Natural killer cell treated with Interleukin-12 subunit alpha and Interleukin-12 subunit beta and Interleukin-15 and Interleukin-18, amount 100 ng/mL, for 72 hours (primary cell): ENCODE data around the gene MAN1B1. TPM values are rescaled to one million over a fixed set of nuclear protein-coding genes. Genes with fewer than 3 reads are reported as not detected.

Source experiments
- ATAC-seq, 2 donors: fragments of 150-1000 bp; cut with Tn5 transposase in 1 of 2; sonication (Bioruptor Pico), chemical (Tn5 transposase) in 1 of 2; 2 replicates each; pipeline ENCODE4 v1.10.0; 2021
- DNase-seq: peaks from one replicate; pipeline ENCODE4 v3.0.0; 2022; ENCODE audit warnings: low spot score
- H3K27ac Mint-ChIP-seq, 2 donors: 1 replicate in 1 of 2; 2 replicates in 1 of 2; pipeline ENCODE4 v1.8.0; 2022; ENCODE audit warnings: mixed read lengths in 2 of 2, mild to moderate bottlenecking in 1 of 2, moderate library complexity in 1 of 2
- H3K27me3 Mint-ChIP-seq, 2 donors: 1 replicate in 1 of 2; 2 replicates in 1 of 2; pipeline ENCODE4 v1.8.0; 2022; ENCODE audit warnings: mixed read lengths in 2 of 2
- H3K36me3 Mint-ChIP-seq: one replicate; pipeline ENCODE4 v1.8.0; 2022; ENCODE audit warnings: mixed read lengths
- H3K4me1 Mint-ChIP-seq, 2 donors: 1 replicate in 1 of 2; 2 replicates in 1 of 2; pipeline ENCODE4 v1.8.0; 2022; ENCODE audit warnings: low read depth in 2 of 2, mixed read lengths in 2 of 2, mild to moderate bottlenecking in 1 of 2
- H3K4me3 Mint-ChIP-seq: one replicate; pipeline ENCODE4 v1.8.0; 2022; ENCODE audit warnings: mixed read lengths
- H3K9me3 Mint-ChIP-seq: 2 replicates; pipeline ENCODE4 v1.8.0; 2022; ENCODE audit warnings: mixed read lengths
- total RNA-seq, 2 donors: library from RNA; stranded (reverse); gene quantifications; one replicate each; pipeline ENCODE4 v1.2.3, GENCODE V29; 2022

MAN1B1 gene
- total RNA-seq, 2 donors from 2014 or later, result 34.1 to 55.8 TPM

DNA sequence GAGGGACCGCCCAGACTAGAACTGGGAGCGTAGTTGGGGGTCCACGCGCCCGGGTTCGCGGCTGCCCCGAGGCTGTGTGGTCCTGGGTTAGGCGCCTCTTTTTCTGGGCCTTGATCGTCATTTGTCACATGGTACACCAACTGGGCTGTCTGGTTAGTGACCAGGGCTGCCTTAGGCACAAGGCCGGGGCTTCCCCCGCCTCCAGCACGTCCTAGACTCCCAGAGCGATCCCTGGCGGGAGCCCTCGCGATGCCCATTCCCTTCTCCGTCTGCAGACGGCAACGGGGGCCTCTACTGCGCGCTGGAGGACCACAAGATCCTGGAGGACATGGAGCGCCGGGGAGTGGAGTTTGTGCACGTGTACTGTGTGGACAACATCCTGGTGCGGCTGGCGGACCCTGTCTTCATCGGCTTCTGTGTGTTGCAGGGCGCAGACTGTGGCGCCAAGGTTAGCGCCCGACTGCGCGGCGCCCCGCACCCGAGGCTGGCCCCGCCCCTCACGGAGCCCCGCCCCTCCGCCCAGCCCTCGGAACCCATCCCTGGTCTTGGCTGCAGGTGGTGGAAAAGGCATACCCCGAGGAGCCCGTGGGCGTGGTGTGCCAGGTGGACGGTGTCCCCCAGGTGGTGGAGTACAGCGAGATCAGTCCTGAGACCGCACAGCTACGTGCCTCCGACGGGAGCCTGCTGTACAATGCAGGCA, 7.9 kb upstream of the MAN1B1 start:
- Mint-ChIP-seq H3K27me3 (no peaks in the 10 kb centered on the region), H3K9me3 (no peaks in the 10 kb centered on the region), H3K4me3 (peak overlapping the region; percentile 77), H3K36me3 (no peaks in the 10 kb centered on the region), H3K4me1 (peaks cover 0 to 4% of the 10 kb centered on the region in 2 donors), H3K27ac (no peak overlapping the region)
- ATAC-seq, result no peak
- DNase-seq, result no peak

DNA sequence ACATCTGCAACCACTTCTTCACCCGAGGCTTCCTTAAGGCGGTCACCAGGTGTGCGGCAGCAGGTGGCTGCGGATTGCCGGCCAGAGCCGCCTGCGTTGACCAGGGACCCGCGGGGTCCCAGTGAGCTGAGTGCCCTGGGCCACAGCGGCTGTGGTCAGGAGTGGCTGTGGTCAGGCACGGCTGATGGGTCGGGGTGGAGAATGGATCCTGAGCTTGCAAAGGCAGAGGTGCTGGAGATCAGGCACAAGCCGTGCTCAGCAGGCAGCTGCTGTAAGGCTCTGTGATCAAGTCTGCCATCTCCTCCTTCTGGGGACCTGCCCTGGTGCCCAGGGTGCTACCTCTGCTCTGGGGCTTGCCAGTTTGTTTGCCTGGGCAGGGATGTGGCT, 7.4 kb upstream of the MAN1B1 start:
- H3K9me3 Mint-ChIP-seq, result no peaks in the 10 kb centered on the region
- H3K27me3 Mint-ChIP-seq, result no peaks in the 10 kb centered on the region
- no peak overlapping the region for H3K4me3 Mint-ChIP-seq
- no peak for DNase-seq
- H3K27ac Mint-ChIP-seq, result no peak overlapping the region
- H3K4me1 Mint-ChIP-seq, result peaks cover 0 to 3% of the 10 kb centered on the region in 2 donors
- ATAC-seq, result no peak
- no peaks in the 10 kb centered on the region for H3K36me3 Mint-ChIP-seq

DNA sequence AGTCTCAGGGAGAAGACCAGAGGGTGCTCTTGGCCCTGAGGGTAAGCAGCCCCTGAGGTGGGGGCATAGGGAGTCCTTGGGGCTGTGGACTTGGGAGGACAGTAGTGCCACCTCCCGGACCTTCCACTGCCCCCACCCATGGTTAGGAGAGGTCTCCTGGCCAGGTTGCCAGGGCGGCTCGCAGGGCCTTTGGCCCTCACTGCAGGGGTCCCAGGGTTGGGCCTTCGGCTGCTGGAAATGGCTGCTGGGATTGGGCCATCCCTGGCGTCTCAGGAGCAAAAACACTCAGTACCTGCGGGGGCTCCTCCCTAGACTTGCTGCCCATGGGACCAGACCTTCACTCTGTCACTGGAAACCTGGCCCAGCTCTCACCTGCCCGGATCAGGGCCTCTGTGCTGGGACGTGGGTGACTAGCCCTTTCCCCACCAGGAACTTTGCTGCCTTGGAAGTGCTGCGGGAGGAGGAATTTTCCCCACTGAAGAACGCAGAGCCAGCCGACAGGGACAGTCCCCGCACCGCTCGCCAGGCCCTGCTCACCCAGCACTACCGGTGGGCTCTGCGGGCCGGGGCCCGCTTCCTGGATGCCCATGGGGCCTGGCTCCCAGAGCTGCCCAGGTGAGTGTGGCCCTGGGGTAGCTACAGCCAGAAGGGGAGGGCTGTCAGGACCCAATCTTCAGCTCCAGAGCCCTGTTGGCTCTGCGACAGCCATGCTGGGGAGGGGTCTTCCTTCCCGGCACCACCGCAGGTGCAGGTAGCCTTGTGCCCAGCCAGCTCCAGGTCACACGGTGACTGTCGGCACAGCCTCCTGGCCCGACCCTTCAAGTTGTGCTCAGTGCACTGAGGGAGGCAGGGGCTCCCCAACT, 6.3 kb upstream of the MAN1B1 start:
- ATAC-seq (no peak), DNase-seq (no peak)
- no peaks in the 10 kb centered on the region for H3K27me3 Mint-ChIP-seq
- H3K4me3 Mint-ChIP-seq, result no peak overlapping the region
- H3K36me3 Mint-ChIP-seq, result no peaks in the 10 kb centered on the region
- peaks cover 2 to 3% of the 10 kb centered on the region in 2 donors for H3K4me1 Mint-ChIP-seq
- no peaks in the 10 kb centered on the region for H3K9me3 Mint-ChIP-seq
- H3K27ac Mint-ChIP-seq, result no peak overlapping the region

DNA sequence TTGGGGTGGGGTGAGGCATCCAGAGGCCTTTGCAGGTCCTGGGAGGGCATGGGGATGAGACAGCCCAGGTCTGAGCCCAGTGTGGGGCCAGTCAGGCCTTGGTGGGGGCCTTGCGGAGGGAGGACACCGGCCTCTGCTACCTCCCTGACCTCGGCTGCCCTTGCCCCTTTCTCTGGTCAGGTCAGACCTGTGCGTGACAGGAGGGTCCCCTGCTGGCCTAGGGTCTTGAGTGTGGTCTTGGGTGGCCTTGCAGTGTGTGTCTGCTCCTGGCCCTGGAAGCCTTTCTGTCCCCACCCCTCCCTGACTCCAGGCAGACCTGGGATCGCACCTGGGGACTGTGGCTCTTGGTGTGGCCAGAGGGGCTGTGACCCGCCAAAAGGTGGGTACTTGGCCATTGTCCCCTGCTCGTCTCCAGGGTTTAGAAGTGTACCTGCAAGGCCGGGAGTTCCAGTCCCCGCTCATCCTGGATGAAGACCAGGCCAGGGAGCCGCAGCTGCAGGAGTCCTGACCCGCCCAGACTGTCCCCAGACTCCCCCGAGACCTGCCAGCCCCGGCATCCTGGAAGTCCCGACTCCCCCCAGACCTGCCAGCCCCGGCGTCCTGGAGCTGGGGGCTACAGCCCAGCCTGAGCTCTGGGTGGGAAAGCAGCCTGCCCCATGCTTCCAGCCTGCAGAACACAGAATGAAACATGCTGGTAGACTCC, 4.4 kb upstream of the MAN1B1 start:
- ATAC-seq, result no peak
- no peak for DNase-seq
- Mint-ChIP-seq H3K36me3 (no peaks in the 10 kb centered on the region), H3K4me3 (no peak overlapping the region), H3K9me3 (no peaks in the 10 kb centered on the region), H3K27ac (no peak overlapping the region), H3K4me1 (peaks cover 7% of the 10 kb centered on the region in 2 donors), H3K27me3 (no peaks in the 10 kb centered on the region)

DNA sequence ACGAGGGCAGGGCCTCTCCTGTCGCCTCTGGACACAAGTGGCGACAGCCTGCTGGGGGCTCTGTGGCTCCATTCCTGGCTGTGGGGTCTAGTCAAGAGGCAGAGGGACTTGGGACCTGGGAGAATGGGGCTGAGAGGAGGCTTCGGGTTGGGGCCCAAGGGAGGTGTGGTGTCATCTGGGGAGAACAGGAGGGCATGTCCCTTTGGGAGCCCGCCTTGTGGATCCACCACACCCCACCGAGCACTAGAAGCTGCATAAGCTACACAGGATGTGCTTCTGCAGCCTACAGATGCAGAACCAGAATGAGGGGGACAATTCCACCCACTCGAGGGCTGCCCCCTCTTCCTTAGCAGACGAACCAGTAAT, 3.9 kb upstream of the MAN1B1 start:
- no peaks in the 10 kb centered on the region for H3K27me3 Mint-ChIP-seq
- no peaks in the 10 kb centered on the region for H3K9me3 Mint-ChIP-seq
- ATAC-seq (no peak), DNase-seq (no peak)
- H3K27ac Mint-ChIP-seq, result no peak overlapping the region
- peaks cover 12 to 13% of the 10 kb centered on the region in 2 donors for H3K4me1 Mint-ChIP-seq
- H3K4me3 Mint-ChIP-seq, result no peak overlapping the region
- no peaks in the 10 kb centered on the region for H3K36me3 Mint-ChIP-seq

DNA sequence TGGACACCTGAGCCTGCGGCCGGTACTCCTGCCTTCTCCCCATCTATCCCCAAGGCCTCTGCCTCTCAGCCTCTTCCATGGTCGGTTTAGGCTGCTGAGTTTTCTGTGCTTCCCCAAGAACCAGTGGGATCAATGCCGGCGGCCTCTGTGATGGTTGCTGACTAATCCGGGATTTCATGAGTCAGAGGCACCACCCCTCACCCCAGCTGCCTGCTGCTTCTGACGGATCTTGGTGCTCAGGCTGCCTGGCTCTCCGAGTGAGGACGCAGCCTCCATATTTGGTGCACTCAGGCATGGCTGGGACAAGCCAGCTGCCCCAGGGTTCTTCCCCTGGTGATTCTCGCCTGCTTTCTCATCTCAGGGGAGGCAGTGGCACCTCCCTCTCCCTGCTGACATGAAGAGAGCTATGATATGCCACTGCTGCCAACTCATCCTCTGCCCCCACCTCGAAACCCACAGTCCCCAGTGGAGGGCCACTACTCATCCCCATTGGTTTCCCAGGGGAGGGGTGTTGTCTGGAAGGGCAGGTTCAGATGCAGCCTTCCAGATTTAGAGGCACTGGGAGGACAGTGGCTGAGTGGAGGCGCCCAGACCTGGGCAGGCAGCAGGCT, 3.3 kb upstream of the MAN1B1 start:
- Mint-ChIP-seq H3K27ac (no peak overlapping the region), H3K27me3 (no peaks in the 10 kb centered on the region), H3K4me1 (peaks cover 18 to 19% of the 10 kb centered on the region in 2 donors), H3K4me3 (no peak overlapping the region), H3K9me3 (no peaks in the 10 kb centered on the region), H3K36me3 (no peaks in the 10 kb centered on the region)
- ATAC-seq (no peak), DNase-seq (no peak)

DNA sequence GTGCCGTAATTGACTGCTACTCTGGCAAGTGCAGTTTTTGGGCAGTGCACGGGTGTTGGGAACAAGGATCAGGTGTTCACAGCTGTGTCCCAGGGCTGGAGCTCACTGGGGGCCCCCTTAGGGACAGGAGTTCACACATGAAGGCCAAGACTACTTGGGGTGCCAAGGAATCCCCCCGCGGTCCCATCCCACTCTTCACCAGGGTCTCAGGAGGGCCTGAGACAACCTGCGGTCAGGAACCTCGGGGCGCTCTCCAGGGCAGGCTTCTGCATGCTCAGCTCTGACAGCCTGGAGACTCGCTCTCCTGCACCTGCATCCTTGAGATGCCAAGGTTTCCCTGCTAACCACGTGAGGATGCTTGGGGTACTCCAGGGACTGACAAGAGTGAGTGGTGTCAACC, 2.3 kb upstream of the MAN1B1 start:
- Mint-ChIP-seq H3K27me3 (no peaks in the 10 kb centered on the region), H3K4me3 (no peak overlapping the region), H3K4me1 (peaks cover 24 to 27% of the 10 kb centered on the region in 2 donors), H3K36me3 (no peaks in the 10 kb centered on the region), H3K27ac (no peak overlapping the region), H3K9me3 (no peaks in the 10 kb centered on the region)
- DNase-seq, result no peak
- no peak for ATAC-seq

DNA sequence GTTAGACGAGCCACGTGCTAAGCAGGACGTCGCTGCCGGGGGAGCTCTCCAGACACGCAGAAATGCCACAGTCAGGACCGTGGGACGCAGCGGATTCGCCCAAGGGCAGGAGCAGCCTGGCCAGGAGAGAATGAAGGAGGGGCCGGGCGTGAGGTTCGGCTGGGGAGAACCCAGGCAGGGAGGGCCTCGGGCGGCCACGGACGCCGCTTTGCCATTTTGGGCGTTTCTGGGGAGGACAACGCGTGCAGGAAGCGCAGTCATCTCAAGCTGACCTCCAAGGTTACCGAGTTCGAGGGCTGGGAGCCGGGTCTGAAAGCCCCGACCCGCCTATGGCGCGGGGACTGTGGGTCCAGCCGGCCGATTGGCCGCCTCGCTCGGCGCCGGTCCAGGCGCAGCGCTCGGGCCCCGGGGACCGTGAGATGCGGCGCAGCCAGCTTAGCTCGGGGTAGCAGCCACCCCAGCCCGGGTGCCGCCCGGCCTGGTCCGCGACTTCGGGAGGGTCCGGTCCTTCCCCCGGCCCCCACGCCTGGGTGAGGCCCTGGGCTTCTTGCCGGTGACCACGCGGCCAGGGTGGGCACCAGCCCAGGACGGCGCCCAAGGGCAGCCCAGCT, 760 bp upstream of the MAN1B1 start:
- ATAC-seq (peak in 1 of 2 donors; percentile 2), DNase-seq (no peak)
- H3K4me1 Mint-ChIP-seq, result peaks cover 23 to 29% of the 10 kb centered on the region in 2 donors
- H3K4me3 Mint-ChIP-seq, result peak overlapping the region; percentile 95
- H3K27me3 Mint-ChIP-seq, result no peaks in the 10 kb centered on the region
- no peaks in the 10 kb centered on the region for H3K9me3 Mint-ChIP-seq
- H3K27ac Mint-ChIP-seq, result peak overlapping the region; percentile 87 to 92
- H3K36me3 Mint-ChIP-seq, result no peaks in the 10 kb centered on the region

DNA sequence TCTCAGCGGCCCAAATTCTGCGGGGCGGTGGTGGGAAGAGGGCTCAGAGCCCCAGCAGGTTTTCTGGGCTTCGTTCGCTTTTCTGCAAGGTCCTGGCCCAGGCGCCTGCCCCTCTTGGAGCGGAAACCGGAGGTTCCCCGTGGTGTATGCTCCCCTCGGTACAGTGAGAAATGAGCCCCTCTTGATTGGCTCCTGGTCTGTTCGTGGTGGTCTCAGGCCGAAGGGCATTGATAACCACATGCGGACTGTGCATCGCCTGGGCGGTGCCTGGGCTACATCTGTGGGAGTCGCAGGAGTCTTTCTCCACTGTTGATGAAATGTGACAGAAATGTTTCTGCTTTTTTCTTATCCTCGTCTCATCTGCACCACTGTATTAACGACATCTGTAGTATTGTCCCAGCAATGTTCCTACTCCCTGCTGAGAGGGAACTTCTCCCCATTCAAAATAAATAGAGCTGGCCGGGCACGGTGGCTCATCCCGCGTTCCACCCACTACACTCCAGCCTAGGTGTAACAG, 682 bp downstream of the MAN1B1 start:
- no peaks in the 10 kb centered on the region for H3K36me3 Mint-ChIP-seq
- peaks cover 23 to 32% of the 10 kb centered on the region in 2 donors for H3K4me1 Mint-ChIP-seq
- peak overlapping the region; percentile 79 for H3K4me3 Mint-ChIP-seq
- DNase-seq (no peak), ATAC-seq (peak in 1 of 2 donors; percentile 2)
- H3K9me3 Mint-ChIP-seq, result no peaks in the 10 kb centered on the region
- peak overlapping the region; percentile 76 to 77 for H3K27ac Mint-ChIP-seq
- no peaks in the 10 kb centered on the region for H3K27me3 Mint-ChIP-seq

DNA sequence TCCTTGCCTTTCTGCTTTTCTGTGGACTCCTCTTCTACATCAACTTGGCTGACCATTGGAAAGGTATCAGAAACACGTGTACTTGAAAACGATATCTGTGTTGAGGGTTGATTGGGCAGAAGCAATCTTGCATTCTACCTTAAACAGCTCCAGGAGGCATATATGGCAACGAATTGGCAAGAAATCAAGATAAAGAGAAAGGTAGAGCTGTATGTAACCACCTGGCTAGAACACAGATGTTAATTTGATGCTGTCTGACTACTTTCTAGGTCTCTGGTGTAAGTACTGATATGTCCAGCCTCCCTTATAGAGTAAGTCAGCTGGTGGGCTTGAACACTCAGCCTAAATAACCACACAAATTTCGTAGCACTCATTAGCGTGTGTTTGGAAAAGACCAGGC, 1.3 kb downstream of the MAN1B1 start:
- Mint-ChIP-seq H3K27ac (peak overlapping the region; percentile 76 to 77), H3K4me1 (peaks cover 23 to 32% of the 10 kb centered on the region in 2 donors), H3K4me3 (peak overlapping the region; percentile 79), H3K9me3 (no peaks in the 10 kb centered on the region), H3K27me3 (no peaks in the 10 kb centered on the region), H3K36me3 (no peaks in the 10 kb centered on the region)
- DNase-seq (no peak), ATAC-seq (no peak)

DNA sequence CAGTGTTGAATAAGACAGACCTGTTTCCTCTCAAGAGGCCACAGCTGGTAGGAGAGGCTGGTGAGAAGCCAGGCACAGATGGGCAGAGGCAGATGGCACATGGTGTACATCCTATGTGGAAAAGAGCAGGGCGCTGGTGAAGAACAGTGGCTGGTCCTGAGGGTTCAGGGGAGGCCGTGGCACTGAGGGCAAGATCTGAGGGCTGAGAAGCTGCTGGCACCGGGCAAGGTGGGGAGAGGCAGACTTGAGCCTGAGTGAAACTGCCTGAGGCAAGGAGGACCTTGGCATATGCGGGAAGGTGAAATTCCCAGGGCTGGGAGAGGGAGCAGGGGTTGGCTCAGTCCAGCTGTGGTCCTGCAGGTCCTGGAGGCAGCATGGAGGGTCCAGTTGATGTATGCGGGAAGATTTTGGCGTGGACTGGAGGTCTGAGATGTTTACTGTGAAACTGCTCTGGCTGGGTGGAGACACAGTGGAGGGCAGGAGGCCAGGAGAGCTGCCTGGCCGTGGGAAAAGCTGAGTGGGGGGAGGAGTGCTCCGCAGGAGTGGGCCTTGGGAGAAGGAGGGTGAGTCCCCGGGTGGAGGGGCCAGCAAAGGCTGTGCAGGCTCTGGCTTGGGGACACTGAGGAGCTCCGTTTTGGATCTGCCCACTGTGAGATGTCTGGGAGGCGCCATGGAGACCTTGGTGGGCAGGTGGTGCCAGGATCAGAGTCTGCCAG, 2.6 kb downstream of the MAN1B1 start:
- Mint-ChIP-seq H3K4me1 (peaks cover 23 to 32% of the 10 kb centered on the region in 2 donors), H3K9me3 (no peaks in the 10 kb centered on the region), H3K27ac (peak overlapping the region; percentile 43 to 76), H3K36me3 (no peaks in the 10 kb centered on the region), H3K4me3 (no peak overlapping the region), H3K27me3 (no peaks in the 10 kb centered on the region)
- ATAC-seq (no peak), DNase-seq (no peak)

DNA sequence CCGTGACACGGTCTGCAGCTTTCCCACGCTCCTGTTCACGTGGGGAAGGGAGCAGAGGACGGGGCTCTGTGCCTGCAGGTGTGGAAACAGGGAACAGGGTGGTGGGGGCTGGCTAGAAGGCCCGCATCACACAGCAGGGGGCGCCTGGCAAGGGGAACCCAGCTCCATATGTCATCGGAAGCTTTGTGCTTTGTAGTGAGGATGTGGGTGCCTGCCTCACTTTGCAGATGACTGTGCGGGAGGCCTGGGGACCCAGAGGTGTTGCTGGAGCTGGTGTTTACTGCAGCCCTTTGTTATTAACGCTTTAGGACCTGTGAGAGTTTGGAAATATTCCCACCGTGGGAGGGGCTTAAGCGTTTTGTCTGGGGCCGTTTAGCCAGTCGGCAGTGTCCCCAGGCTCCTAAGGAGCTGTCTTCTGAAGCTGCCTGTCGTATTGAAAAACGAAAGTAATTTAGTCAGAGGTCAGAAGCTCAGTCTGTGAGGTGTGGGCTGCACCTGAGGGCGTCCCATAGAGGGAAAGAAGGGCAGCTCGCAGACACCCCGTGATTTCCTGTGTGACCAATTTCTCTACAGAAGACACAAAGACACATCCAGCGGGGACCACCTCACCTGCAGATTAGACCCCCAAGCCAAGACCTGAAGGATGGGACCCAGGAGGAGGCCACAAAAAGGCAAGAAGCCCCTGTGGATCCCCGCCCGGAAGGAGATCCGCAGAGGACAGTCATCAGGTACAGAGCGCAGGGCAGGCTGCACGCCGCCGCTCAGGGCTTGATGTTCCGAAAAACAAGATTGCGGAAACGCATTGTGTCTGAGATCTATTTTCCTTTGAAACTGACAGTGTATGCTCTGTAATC, 9.1 kb downstream of the MAN1B1 start:
- Mint-ChIP-seq H3K4me1 (peaks cover 17 to 20% of the 10 kb centered on the region in 2 donors), H3K27ac (peak overlapping the region; percentile 83), H3K9me3 (no peaks in the 10 kb centered on the region), H3K27me3 (no peaks in the 10 kb centered on the region), H3K4me3 (peak overlapping the region; percentile 82), H3K36me3 (no peaks in the 10 kb centered on the region)
- peak; percentile 96 to 97 for ATAC-seq
- peak; percentile 87 for DNase-seq
